ENCODE data around the gene IFI27L2.
"Not testable (repeated sequence)": the region's sequence is repeated elsewhere in the genome, so short reads cannot be mapped to it uniquely, and the experiment has no call there.

IFI27L2 gene, protein sequence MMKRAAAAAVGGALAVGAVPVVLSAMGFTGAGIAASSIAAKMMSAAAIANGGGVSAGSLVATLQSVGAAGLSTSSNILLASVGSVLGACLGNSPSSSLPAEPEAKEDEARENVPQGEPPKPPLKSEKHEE

GRCh38 chr14:94129111-94129757 is at the start of gene IFI27L2:
Gene IFI27L2, minus strand, starts transcription at chr14:94129604. Its CDS starts 40 bp downstream, at chr14:94129564.
- DNase-seq: peak; percentile 38 to 44

DNA sequence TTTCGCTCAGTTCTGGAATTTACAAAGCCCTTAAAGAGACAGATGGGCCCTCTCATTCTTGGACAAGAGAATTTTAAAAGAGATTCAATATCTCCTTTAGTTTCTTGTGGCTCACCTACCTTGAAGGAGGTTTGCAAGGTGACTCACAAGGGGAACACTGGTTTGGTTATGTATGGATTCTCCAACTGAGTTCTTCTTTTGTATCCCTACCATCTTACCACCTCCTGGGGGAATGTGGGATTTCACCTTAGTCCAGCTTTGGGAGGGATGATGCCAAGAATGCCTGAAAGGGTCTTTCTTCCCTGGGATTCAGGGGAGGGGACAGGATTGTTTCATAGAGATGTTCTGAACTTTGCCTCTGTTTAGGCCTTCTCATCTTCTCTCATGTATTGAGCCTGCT is 48.4 kb upstream of the IFI27L2 start:
- no peak for DNase-seq

DNA sequence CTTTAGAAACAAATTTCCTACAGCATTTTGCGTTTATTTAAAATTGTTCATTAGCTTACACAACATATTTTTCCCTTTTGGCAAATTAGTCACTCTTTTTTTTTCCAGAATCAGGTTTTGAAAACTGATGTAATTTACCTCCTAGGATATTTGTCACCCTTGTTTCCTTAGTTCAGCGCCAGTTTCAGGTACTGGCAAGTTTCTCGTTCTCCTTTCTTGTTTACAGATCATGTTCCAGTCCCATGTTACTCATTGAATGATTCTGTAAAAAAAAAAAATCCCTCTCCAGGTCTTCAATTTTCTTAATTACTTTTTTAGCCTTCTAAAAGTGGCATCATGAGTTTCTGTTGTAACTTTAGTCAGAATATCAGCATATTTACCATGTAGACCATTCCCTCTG is 47.4 kb upstream of the IFI27L2 start:
- no peak for DNase-seq

DNA sequence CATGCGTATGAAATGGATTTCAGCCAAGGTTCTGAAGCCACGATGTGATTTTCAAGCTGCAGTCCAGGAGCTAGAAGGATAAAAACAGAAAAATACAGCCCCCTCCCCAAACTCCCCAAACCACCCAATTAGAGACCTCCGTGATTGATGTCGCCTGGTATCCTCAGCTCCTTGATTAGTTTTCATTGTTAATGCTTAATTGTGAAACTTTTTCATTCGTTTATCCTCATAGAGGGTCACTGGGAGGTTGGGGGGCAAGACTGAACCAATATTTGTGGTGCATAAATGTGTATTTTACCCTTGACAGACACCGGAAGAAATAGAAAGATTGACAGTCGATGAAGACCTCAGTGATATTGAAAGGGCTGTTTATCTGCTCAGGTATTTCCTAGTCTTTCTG is 46.3 kb upstream of the IFI27L2 start:
- no peak for DNase-seq

DNA sequence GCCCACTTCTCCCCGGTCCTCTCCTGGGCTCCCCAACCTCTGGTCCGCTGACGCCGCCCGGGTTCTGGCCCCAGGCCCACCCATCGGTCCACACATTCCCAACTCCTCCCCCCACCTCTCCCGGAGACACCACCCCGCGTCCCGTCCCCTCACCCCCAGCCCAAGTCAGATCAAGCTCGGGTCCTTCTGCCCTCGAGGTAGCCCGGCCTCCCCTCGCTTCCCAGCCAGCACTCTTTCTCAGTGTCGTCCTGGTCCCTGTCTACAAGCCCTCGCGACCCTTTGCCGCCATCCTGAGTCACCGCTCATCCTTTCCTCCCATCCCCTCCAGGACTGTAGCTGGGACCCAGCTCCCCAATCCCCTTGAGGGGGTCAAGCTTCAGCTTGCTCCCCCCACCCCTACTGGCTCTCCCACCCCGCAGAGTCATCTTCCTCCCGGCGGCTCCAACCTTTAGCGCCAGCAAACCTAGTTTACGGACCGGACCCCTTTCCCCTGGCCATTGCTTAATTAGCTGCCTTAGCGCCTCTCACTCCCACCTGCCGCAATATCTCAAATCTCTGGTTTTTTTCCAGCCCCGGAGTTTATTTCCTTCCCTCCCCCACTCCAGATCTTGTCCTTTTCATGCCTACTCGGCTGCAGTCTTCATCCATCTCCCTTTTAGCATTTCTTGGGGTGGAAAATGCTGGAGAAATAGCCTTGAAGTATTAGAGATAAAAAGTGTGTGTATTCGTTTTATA is 45.8 kb upstream of the IFI27L2 start:
- no peak for DNase-seq

DNA sequence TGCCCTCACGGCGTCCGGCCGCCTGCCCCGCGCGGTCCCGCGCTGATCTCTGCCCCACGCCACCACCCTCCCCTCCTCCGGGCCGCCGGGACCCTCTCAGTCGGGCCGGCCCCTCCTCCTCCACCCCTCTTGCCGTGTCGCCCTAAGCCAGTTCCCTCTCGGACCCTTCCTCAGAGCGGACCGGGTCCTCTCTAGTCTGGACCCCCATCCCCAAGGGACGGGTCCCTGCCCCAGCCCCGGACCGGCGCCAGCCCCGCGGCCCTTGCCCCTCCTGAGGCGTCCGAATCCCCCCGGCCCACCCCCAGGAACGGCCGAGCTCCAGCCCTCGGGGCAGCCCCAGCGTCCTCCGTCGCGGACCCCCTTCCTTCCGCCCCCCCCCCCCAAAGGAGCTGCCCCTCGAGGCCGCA is 45.2 kb upstream of the IFI27L2 start:
- DNase-seq: no peak

DNA sequence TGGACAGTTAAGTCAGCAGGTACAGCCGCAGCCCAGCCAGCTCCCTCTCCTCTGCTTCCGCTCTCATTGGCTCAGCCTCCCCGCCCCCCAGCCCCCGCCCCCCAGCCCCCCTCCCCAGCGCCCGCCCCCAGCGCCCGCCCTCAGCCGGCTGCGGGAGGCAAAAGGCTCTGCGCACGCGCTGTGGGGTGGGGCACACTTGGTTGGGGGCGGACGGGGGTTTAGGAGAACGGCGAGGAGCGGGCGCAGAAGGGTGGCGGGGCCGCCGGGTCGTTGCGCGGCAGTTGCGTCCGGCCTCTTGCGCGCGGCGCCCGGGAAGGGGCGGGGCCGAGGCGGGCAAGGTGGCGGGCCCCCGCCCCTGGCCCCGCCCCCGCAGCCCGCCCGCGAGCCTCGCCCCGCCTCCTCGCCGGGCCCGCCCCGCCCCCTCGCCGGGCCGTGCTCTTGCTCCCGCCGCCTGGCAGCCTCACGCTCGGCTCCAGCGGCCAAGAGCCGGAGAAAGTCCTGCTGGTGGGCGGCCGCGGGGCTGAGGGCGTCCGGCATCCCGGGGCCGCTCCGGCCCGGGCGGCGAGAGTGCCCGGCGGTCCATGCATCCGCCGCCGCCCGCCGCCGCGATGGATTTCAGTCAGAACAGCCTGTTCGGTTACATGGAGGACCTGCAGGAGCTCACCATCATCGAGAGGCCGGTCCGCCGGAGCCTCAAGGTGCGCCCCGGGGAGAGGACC is 44.6 kb upstream of the IFI27L2 start, which contains the start of gene PPP4R4:
PPP4R4 (plus strand) TSS at position 438 of the 719 bp plus-strand sequence; CDS start at position 582, 144 bp downstream.
- peak; percentile 75 to 88 for DNase-seq

DNA sequence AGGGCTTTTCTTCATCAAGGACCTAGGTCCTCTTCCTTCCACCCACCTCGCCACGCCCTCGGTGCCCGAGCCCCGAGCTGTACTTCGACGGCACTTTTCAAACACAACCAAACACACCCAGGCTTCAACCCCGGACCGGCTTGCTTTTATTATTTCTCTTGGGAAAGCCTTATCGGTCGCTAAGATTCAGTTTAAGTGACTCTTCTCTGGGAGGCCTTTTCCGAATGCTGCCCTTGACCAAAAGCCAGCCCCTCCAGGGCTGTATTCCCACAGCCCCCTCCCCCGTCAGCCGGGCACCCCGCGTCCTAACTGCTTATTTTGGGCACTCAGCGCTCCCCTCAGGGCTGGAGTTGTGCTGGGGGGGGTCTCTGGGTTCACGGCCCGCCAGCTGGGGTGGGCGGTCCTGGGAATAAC is 44.1 kb upstream of the IFI27L2 start:
- no peak for DNase-seq

GRCh38 chr14:94172545-94172944 is 43.1 kb upstream of the IFI27L2 start:
- no peak for DNase-seq

DNA sequence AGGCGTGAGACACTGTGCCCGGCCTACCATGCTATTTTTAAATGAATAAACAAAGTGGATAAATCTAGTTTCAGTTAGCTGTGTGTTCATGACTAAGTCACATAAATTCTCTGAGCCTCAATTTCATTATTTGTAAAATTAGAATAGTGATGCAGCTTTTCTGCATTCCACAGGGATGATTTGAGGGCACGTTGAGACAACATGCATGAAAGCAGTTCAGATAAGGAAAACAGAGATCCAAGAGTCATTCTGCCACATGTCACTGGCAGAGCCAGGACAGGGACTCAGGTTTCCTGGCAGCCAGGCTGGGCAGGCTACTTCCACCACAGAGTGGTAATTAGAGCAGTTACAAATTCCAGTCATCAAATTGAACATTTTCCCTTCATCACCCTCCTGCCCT is 41.8 kb upstream of the IFI27L2 start:
- no peak for DNase-seq

GRCh38 chr14:94170136-94170535 is 40.7 kb upstream of the IFI27L2 start:
- DNase-seq: no peak

DNA sequence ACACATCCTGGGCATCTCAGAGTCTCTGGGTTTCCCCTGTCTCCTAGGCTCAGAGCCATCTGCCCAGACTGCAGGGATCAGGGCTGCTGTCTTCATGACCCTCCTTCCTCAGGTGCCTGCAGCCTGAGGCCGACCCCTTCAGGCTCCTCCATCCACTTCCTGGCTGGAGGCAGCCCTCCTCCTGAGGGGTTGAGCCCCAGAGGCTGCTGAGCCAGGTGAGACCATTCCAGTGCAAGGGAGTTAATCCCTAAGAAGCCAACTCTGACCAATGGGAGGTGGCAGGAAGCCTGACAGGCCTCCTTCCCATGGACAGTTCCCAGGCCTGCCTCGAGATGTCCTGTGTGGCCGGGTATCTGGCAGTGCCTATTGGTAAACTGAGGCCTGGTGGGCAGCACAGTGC is 36.3 kb upstream of the IFI27L2 start:
- no peak for DNase-seq

- DNase-seq: no peak
Measured at GRCh38 chr14:94164685-94165431, 35.5 kb upstream of the IFI27L2 start.

- no peak for DNase-seq
Measured at GRCh38 chr14:94163796-94164195, 34.4 kb upstream of the IFI27L2 start.

- DNase-seq: no peak
Measured at GRCh38 chr14:94162466-94162865, 33.1 kb upstream of the IFI27L2 start.

DNA sequence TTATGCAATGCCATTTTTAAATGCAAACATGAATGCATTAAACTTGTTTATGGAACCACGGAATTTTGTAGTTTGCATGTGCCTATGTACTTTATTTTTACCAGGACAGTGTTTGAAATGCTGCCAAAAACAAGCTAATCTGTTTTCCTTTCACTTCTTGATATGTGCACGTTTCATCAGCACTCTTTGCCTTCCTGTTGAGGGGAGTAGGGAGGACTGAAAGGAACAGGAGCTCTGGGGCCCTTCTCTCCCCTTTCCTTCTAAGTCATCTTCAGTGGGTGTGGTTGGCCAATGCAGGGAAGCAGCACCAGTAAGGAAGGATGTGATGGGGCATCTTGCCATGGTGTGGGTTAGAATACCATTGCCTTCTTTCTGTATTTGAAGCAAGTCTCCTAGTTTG is 32.6 kb upstream of the IFI27L2 start:
- no peak for DNase-seq

GRCh38 chr14:94161058-94161457 is 31.7 kb upstream of the IFI27L2 start:
- DNase-seq: no peak

GRCh38 chr14:94158239-94158883 is 29.0 kb upstream of the IFI27L2 start:
- no peak for DNase-seq

- DNase-seq: no peak
Measured at GRCh38 chr14:94157197-94157596, 27.8 kb upstream of the IFI27L2 start.

DNA sequence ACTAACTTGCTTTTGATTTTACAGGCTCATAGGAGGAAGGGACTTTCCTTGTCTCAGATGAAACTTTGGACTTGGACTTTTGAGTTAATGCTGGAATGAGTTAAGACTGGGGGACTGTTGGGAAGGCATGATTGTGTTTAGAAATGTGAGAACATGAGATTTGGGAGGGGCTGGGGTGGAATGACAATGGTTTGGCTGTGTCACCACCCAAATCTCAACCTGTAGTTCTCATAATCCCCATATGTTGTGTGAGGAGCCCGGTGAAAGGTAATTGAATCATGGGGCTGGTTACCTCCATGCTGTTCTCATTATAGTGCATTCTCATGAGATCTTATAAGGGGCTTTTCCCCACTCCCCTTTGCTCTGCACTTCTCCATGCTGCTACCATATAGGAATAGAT is 26.7 kb upstream of the IFI27L2 start:
- DNase-seq: not testable (repeated sequence)

- no peak for DNase-seq
Measured at GRCh38 chr14:94153750-94154342, 24.4 kb upstream of the IFI27L2 start.

- DNase-seq: no peak
Measured at GRCh38 chr14:94152676-94153075, 23.3 kb upstream of the IFI27L2 start.

Measured in NCI-H2081 (cell line).